Measurements from ENCODE around the gene CD5L.

GRCh38 chr1:157784801-157785200 is 56.8 kb downstream of the CD5L start:
- no peak for TF ChIP-seq POLR2A (IDR thresholded peaks at IDR 0.05)
- TF ChIP-seq CTCF (IDR thresholded peaks at IDR 0.05): no peak
